Measurements from ENCODE around the gene ATM. TPM values are rescaled to one million over a fixed set of nuclear protein-coding genes. Genes with fewer than 3 reads are reported as not detected.

The ATM gene
- 10 to 100 TPM; 76.0 to 77.1 TPM for total RNA-seq
- polyA plus RNA-seq, result 87.1 TPM

GRCh38 chr11:108222574-108223347 lies at the start of gene ATM, which contains the start of gene NPAT:
TSS of gene ATM (plus strand) at chr11:108223067. CDS start at chr11:108227625, 4,558 bp downstream.
TSS of gene NPAT (minus strand) at chr11:108222638. CDS start at chr11:108222536, 102 bp downstream.
- CTCF ChIA-PET, result interaction anchor here (0.6 to 7.3 kb wide), 8 partner anchors 13 to 67 kb away, joined by 3 to 160 read pairs (median 5); no protein-coding TSS in a partner anchor
- peaks cover 32% of the 10 kb centered on the region for H3K4me1 ChIP-seq (ENCODE audit: insufficient read depth, low read length)

GRCh38 chr11:108177570-108177969 lies 45.3 kb upstream of the ATM start:
- Histone ChIP-seq H3K4me1 (ENCODE audit: insufficient read depth, low read length) (no peaks in the 10 kb centered on the region), H3K27ac (ENCODE audit: low read depth, low read length) (no peak overlapping the region), H3K27me3 (ENCODE audit: insufficient read depth, low read length, poor library complexity, severe bottlenecking) (no peaks in the 10 kb centered on the region), H3K4me3 (ENCODE audit: low read length) (no peak overlapping the region), H3K9me3 (ENCODE audit: low read length) (no peaks in the 10 kb centered on the region), H3K36me3 (ENCODE audit: insufficient read depth, low read length) (peaks cover 23% of the 10 kb centered on the region)
- CTCF ChIA-PET, result interaction anchor here (0.7 kb wide), 1 partner anchor 51 kb away, joined by 3 read pairs; no protein-coding TSS in a partner anchor
- POLR2A ChIA-PET, result no interaction called here
- no peaks in the 10 kb centered on the region for H3K9me3 Mint-ChIP-seq
- H3K27ac Mint-ChIP-seq, result no peak overlapping the region
- peaks cover 4 to 24% (median 15%) of the 10 kb centered on the region in 3 donors for H3K4me1 Mint-ChIP-seq
- H3K27me3 Mint-ChIP-seq, result no peaks in the 10 kb centered on the region
- no peak overlapping the region for H3K4me3 Mint-ChIP-seq
- peaks cover 13 to 86% (median 27%) of the 10 kb centered on the region in 3 donors for H3K36me3 Mint-ChIP-seq
- DNase-seq, result no peak

More at GRCh38 chr11:108222574-108223347, at the start of gene ATM, which contains the start of gene NPAT:
- no peaks in the 10 kb centered on the region for H3K27me3 ChIP-seq (ENCODE audit: insufficient read depth, low read length, poor library complexity, severe bottlenecking)
- H3K36me3 ChIP-seq (ENCODE audit: insufficient read depth, low read length), result no peaks in the 10 kb centered on the region
- H3K27ac ChIP-seq (ENCODE audit: low read depth, low read length), result peak within 1 kb of the TSS; percentile 100
- Mint-ChIP-seq H3K36me3 (peaks cover 0 to 63% (median 9%) of the 10 kb centered on the region in 3 donors), H3K4me1 (peaks cover 47 to 65% (median 64%) of the 10 kb centered on the region in 3 donors), H3K9me3 (no peaks in the 10 kb centered on the region), H3K27ac (no peak within 1 kb of the TSS), H3K27me3 (no peaks in the 10 kb centered on the region), H3K4me3 (no peak within 1 kb of the TSS)
- peak within 1 kb of the TSS; percentile 97 for H3K4me3 ChIP-seq (ENCODE audit: low read length)
- no peaks in the 10 kb centered on the region for H3K9me3 ChIP-seq (ENCODE audit: low read length)
- peak; percentile 98 to 100 (median 99) for DNase-seq
- POLR2A ChIA-PET, result interaction anchor here (0.6 to 5.6 kb wide), 12 partner anchors 10 to 370 kb away, joined by 3 to 163 read pairs (median 3); partner anchors contain the start of gene EXPH5

- Histone ChIP-seq H3K4me3 (ENCODE audit: low read length) (no peak overlapping the region), H3K4me1 (ENCODE audit: insufficient read depth, low read length) (peaks cover 15% of the 10 kb centered on the region), H3K27me3 (ENCODE audit: insufficient read depth, low read length, poor library complexity, severe bottlenecking) (no peaks in the 10 kb centered on the region), H3K9me3 (ENCODE audit: low read length) (no peaks in the 10 kb centered on the region), H3K36me3 (ENCODE audit: insufficient read depth, low read length) (peaks cover 36% of the 10 kb centered on the region), H3K27ac (ENCODE audit: low read depth, low read length) (no peak overlapping the region)
- H3K4me3 Mint-ChIP-seq, result no peak overlapping the region
- no peaks in the 10 kb centered on the region for H3K9me3 Mint-ChIP-seq
- peak overlapping the region in 2 of 8 donors; percentile 21 to 54 for H3K27ac Mint-ChIP-seq
- peaks cover 27 to 47% (median 34%) of the 10 kb centered on the region in 3 donors for H3K4me1 Mint-ChIP-seq
- POLR2A ChIA-PET, result no interaction called here
- H3K36me3 Mint-ChIP-seq, result peaks cover 6 to 83% (median 18%) of the 10 kb centered on the region in 3 donors
- no peaks in the 10 kb centered on the region for H3K27me3 Mint-ChIP-seq
- CTCF ChIA-PET, result no interaction called here
- no peak for DNase-seq
Measured at GRCh38 chr11:108193725-108194124, 29.1 kb upstream of the ATM start.

GRCh38 chr11:108196901-108197300 lies 26.0 kb upstream of the ATM start:
- peaks cover 45 to 71% (median 64%) of the 10 kb centered on the region in 3 donors for H3K4me1 Mint-ChIP-seq

GRCh38 chr11:108197351-108197750 lies 25.5 kb upstream of the ATM start:
- H3K36me3 ChIP-seq (ENCODE audit: insufficient read depth, low read length), result peaks cover 29% of the 10 kb centered on the region

More at GRCh38 chr11:108196901-108197300, 26.0 kb upstream of the ATM start:
- Mint-ChIP-seq H3K9me3 (no peaks in the 10 kb centered on the region), H3K27me3 (no peaks in the 10 kb centered on the region), H3K27ac (peak overlapping the region in 5 of 8 donors; percentile 29 to 85 (median 67)), H3K36me3 (peaks cover 0 to 76% (median 11%) of the 10 kb centered on the region in 3 donors), H3K4me3 (peak overlapping the region in 1 of 7 donors; percentile 28)
- H3K4me1 ChIP-seq (ENCODE audit: insufficient read depth, low read length), result peaks cover 42% of the 10 kb centered on the region
- no peak overlapping the region for H3K4me3 ChIP-seq (ENCODE audit: low read length)
- no peaks in the 10 kb centered on the region for H3K9me3 ChIP-seq (ENCODE audit: low read length)
- CTCF ChIA-PET, result no interaction called here
- POLR2A ChIA-PET, result interaction anchor here (0.6 kb wide), 1 partner anchor 37 kb away, joined by 8 read pairs; no protein-coding TSS in a partner anchor
- no peak overlapping the region for H3K27ac ChIP-seq (ENCODE audit: low read depth, low read length)
- DNase-seq, result no peak
- no peaks in the 10 kb centered on the region for H3K27me3 ChIP-seq (ENCODE audit: insufficient read depth, low read length, poor library complexity, severe bottlenecking)
- peaks cover 28% of the 10 kb centered on the region for H3K36me3 ChIP-seq (ENCODE audit: insufficient read depth, low read length)

GRCh38 chr11:108198833-108199232 lies 24.0 kb upstream of the ATM start:
- Mint-ChIP-seq H3K4me3 (peak overlapping the region in 2 of 7 donors; percentile 4 to 56), H3K27ac (peak overlapping the region in 5 of 8 donors; percentile 51 to 83 (median 70)), H3K9me3 (no peaks in the 10 kb centered on the region), H3K36me3 (peaks cover 4 to 78% (median 13%) of the 10 kb centered on the region in 3 donors), H3K27me3 (no peaks in the 10 kb centered on the region), H3K4me1 (peaks cover 56 to 89% (median 80%) of the 10 kb centered on the region in 3 donors)
- DNase-seq, result no peak
- Histone ChIP-seq H3K4me3 (ENCODE audit: low read length) (no peak overlapping the region), H3K9me3 (ENCODE audit: low read length) (no peaks in the 10 kb centered on the region), H3K4me1 (ENCODE audit: insufficient read depth, low read length) (peaks cover 56% of the 10 kb centered on the region), H3K36me3 (ENCODE audit: insufficient read depth, low read length) (peaks cover 25% of the 10 kb centered on the region), H3K27ac (ENCODE audit: low read depth, low read length) (no peak overlapping the region), H3K27me3 (ENCODE audit: insufficient read depth, low read length, poor library complexity, severe bottlenecking) (no peaks in the 10 kb centered on the region)
- CTCF ChIA-PET, result interaction anchor here (1.0 kb wide), 1 partner anchor 24 kb away, joined by 3 read pairs; the partner anchor contains the start of gene ATM
- POLR2A ChIA-PET, result interaction anchor here (0.8 kb wide), 1 partner anchor 9 kb away, joined by 3 read pairs; no protein-coding TSS in a partner anchor

More at GRCh38 chr11:108197351-108197750, 25.5 kb upstream of the ATM start:
- Mint-ChIP-seq H3K9me3 (no peaks in the 10 kb centered on the region), H3K36me3 (peaks cover 0 to 76% (median 11%) of the 10 kb centered on the region in 3 donors), H3K4me3 (peak overlapping the region in 1 of 7 donors; percentile 37), H3K4me1 (peaks cover 45 to 74% (median 66%) of the 10 kb centered on the region in 3 donors), H3K27ac (peak overlapping the region; percentile 11 to 86 (median 66)), H3K27me3 (no peaks in the 10 kb centered on the region)
- ChIA-PET POLR2A (interaction anchor here (0.6 kb wide), 1 partner anchor 36 kb away, joined by 8 read pairs; no protein-coding TSS in a partner anchor), CTCF (no interaction called here)
- peaks cover 45% of the 10 kb centered on the region for H3K4me1 ChIP-seq (ENCODE audit: insufficient read depth, low read length)
- no peak overlapping the region for H3K27ac ChIP-seq (ENCODE audit: low read depth, low read length)
- no peaks in the 10 kb centered on the region for H3K9me3 ChIP-seq (ENCODE audit: low read length)
- no peaks in the 10 kb centered on the region for H3K27me3 ChIP-seq (ENCODE audit: insufficient read depth, low read length, poor library complexity, severe bottlenecking)
- no peak overlapping the region for H3K4me3 ChIP-seq (ENCODE audit: low read length)
- no peak for DNase-seq

GRCh38 chr11:108199446-108200321 lies 23.2 kb upstream of the ATM start:
- DNase-seq, result no peak
- ChIA-PET CTCF (interaction anchor here (1.0 kb wide), 1 partner anchor 23 kb away, joined by 3 read pairs; the partner anchor contains the start of gene ATM), POLR2A (interaction anchor here (0.8 kb wide), 1 partner anchor 8 kb away, joined by 3 read pairs; no protein-coding TSS in a partner anchor)
- peaks cover 34% of the 10 kb centered on the region for H3K36me3 ChIP-seq (ENCODE audit: insufficient read depth, low read length)
- Mint-ChIP-seq H3K27me3 (no peaks in the 10 kb centered on the region), H3K9me3 (peaks cover 0 to under 1% (median 0%) of the 10 kb centered on the region in 5 donors), H3K4me3 (peak overlapping the region in 2 of 7 donors; percentile 23 to 38), H3K36me3 (peaks cover 8 to 81% (median 15%) of the 10 kb centered on the region in 3 donors), H3K4me1 (peaks cover 61 to 94% (median 80%) of the 10 kb centered on the region in 3 donors), H3K27ac (peak overlapping the region; percentile 28 to 93 (median 66))
- H3K4me1 ChIP-seq (ENCODE audit: insufficient read depth, low read length), result peaks cover 61% of the 10 kb centered on the region
- H3K27me3 ChIP-seq (ENCODE audit: insufficient read depth, low read length, poor library complexity, severe bottlenecking), result no peaks in the 10 kb centered on the region
- no peaks in the 10 kb centered on the region for H3K9me3 ChIP-seq (ENCODE audit: low read length)
- no peak overlapping the region for H3K4me3 ChIP-seq (ENCODE audit: low read length)
- peak overlapping the region; percentile 5 for H3K27ac ChIP-seq (ENCODE audit: low read depth, low read length)
